ENCODE results near the gene RAB40B.
"Not testable (repeated sequence)": the region's sequence is repeated elsewhere in the genome, so short reads cannot be mapped to it uniquely, and the experiment has no call there.

RAB40B gene

DNA sequence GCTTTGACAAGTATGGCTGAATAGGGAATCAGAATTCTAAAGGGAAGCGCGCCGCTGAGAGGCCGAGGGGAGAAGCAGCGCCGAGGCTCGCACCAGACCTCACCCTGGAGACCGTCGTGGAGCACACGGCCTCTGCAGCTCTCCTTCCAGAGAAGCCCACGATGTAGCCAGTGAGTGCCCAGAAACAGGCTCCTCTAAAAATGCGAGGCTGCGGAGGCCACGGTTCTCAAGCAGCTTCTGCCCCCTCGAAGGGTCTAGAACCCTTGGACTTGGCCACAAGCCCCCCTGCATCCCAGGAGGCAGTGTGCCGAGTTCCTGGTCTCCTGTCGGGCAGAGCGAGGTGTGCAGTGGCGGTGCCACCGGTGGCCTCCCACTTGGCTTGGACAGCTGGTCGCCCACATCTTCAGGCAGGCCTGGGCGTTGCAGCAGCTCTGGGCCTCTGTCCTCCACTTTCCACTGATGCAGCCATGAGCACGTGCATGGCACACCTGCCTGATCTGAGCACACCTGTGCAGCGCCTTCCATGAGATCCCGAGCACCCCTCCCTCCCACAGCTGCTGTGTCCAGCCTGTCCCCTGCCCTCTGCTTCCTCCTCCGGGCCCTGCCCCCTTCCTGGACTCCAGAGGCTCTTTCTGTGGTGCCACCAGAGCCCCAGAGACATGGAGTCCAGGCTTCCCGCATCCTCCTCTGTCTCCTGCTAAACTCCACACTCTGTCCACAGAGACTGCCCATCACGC, 31.4 kb downstream of the RAB40B start:
- DNase-seq = no peak

- DNase-seq = no peak
These were observed 32.6 kb downstream of the RAB40B start for GRCh38 chr17:82665891-82666290.

- no peak for DNase-seq
These were observed 33.3 kb downstream of the RAB40B start for GRCh38 chr17:82665217-82665616.

DNA sequence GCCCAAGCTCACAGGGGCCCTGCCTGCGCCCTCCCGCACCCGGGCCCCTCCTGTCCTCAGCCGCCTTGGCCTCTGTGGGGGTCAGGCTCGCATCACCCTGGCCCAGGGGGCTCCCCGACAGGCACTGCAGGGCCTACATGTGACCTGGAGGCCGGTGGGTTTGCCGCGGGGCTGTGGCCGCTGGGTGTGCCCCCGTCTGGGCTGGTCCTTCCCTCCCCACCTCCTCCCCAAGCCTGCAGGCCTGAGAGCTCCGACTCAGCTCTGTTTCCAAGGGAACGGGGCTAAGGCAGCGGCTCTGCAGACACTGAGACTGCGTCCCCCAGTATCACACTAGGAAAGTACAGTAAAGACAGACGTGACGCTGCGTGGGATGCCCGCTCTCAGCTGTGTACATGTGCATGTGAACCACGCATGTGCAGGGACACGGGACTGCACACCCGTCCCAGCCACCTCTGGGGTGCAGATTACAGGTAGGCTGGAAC, 33.8 kb downstream of the RAB40B start:
- DNase-seq = no peak

DNA sequence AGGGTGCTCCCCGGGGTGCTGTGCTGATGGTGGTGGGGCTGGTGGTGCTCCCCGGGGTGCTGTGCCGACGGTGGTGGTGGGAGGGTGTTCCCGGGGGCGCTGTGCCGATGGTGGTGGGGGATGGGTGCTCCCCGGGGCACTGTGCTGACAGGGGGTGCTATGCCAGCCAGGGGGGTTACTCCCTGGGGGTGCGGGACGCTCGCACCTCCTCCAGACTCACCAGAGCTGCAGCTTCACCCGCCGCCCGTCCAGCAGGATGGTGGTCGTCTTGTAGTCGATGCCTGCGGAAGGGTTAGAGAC, 34.3 kb downstream of the RAB40B start:
- DNase-seq = no peak

- no peak for DNase-seq
These were observed 34.9 kb downstream of the RAB40B start for GRCh38 chr17:82663381-82664275.

GRCh38 chr17:82662711-82663261, 35.7 kb downstream of the RAB40B start:
- no peak for DNase-seq

- DNase-seq = no peak
These were observed 36.5 kb downstream of the RAB40B start for GRCh38 chr17:82661717-82662683.

- no peak for DNase-seq
These were observed 38.6 kb downstream of the RAB40B start for GRCh38 chr17:82659886-82660285.

- DNase-seq = no peak
These were observed 39.6 kb downstream of the RAB40B start for GRCh38 chr17:82658796-82659452.

DNA sequence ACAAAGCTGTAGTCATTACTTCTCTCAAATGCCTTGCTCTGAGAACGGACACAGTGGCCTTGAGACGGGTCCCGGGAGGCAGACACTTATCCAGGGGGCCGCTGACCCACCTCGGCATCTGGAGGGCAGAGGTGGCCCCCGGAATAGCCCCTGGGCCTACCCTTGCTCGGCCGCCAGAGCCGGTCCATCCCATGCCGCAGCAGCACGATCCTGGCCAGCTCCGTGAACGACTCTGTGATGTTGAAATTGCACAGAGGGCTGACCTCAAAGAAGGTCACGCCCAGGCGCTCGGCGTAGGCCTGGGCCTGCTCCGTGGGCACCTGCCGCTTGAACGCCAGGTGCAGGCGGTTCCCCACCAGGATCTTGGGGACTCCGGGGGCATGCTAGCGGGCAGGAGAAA, 40.2 kb downstream of the RAB40B start:
- no peak for DNase-seq

- no peak for DNase-seq
These were observed 40.6 kb downstream of the RAB40B start for GRCh38 chr17:82657926-82658325.

GRCh38 chr17:82656266-82656665, 42.2 kb downstream of the RAB40B start:
- no peak for DNase-seq

GRCh38 chr17:82655523-82655922, 43.0 kb downstream of the RAB40B start:
- DNase-seq = no peak

- DNase-seq = no peak
These were observed 43.4 kb downstream of the RAB40B start for GRCh38 chr17:82655038-82655479.

DNA sequence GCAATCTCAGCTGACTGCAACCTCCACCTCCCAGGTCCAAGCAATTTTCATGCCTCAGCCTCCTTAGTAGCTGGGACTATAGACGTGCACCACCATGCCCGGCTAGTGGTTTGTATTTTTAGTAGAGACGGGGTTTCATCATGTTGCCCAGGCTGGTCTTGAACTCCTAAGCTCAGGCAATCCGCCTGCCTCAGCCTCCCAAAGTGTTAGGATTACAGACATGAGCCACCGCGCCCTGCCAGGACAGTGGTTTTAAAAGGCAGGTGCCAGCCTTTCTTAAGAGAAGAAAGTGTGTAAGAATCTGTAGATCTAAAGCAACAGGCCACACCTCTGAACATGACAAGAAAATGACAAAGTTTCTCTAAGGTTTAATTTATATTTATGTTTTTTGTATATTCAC, 43.9 kb downstream of the RAB40B start:
- not testable (repeated sequence) for DNase-seq

DNA sequence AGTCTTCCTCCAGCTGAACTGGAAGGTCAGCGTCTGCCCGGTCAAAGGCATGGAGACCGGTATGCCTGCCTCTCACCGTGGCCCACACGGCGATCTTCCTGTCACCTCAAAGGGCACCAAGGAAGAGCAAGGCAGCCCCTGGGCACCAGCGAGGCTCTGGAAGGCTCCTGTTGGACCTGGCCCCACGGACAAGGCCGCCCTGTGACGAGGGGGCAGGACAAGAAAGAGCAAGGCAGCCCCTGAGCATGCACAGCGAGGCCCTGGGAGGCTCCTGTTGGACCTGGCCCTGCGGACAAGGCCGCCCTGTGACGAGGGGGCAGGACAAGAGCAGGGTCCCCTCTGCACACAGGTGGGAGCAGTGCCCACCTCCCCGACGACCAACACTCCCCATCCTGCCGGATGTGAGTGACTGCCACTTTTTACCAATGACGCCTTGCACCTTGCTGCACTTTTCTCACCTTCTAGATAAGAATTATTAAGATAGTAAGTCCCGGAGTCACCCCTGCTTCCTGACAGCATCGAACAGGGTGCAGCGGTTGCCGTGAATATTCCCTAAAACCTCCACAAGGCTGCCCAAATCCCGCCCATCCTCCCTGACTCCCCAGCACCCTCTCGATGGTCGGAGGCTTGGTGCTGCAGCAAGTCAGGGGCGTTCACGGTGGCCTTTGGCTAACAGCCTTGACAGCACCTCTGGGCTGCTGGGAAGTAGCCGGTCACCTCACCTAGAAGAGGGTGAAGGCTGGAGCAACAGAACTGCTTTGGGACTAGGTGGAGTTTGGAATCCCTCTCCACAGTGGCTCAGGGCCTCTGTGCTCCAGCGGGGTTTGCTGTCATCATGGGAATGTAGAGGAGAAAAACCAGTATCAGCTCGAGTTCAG, 44.6 kb downstream of the RAB40B start:
- DNase-seq = no peak

- DNase-seq = no peak
These were observed 47.8 kb downstream of the RAB40B start for GRCh38 chr17:82650723-82651122.

GRCh38 chr17:82649501-82650261, 48.8 kb downstream of the RAB40B start:
- no peak for DNase-seq

- DNase-seq = no peak
These were observed 49.7 kb downstream of the RAB40B start for GRCh38 chr17:82648742-82649331.

All from DMS79 (cell line).